ENCODE measurements around the gene RIOX2. TPM values are rescaled to one million over a fixed set of nuclear protein-coding genes. Genes with fewer than 3 reads are reported as not detected.

Gene RIOX2
- total and polyA plus RNA-seq, 2 of the 8 experiments (the other 6 are each of a cell fraction or from before 2014, with no cell fraction given) = 3.8 to 16.4 TPM

DNA sequence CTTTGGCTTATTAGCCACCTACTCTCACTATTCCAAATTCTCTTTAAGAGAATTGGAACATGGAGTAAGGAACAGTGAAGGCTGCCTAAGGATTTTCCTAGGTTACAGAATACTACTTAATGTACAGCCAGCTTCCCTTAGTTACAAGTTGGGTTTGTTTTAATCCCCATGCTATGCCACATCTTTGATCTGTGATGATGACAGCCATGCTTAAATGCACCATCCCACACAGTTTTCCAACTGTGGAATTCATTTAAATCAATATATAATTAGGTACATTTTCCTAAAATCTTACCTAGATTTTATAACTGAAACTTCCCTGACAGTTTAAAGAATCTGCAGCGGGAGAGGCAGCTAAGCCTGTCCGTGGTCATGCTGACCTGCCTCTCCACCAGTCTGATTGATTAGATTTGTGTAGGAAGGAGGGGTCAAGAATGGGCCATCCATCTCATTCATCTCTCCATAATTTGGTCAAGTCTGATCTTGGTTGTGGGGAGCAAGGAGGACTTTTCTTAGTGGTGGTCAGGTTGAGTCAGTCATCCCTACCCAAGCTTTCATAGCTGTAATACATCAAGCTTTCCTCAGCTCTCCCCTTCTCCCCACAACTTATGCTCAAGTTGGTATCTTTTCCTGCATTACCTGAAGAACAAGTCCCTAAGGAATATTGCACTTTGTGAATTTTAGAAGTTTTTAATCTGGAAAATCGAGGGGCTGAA, 37.1 kb downstream of the RIOX2 start:
- no peak overlapping the region for H3K14ac ChIP-seq (ENCODE audit: insufficient read length)
- no peak overlapping the region for H2BK15ac ChIP-seq (ENCODE audit: low read length)
- H3K23ac ChIP-seq (ENCODE audit: insufficient read length) = no peak overlapping the region
- H4K91ac ChIP-seq (replicated peaks; ENCODE audit: insufficient read length, low read length) = no peak overlapping the region
- ChIA-PET CTCF (ENCODE audit: partially characterized antibody) (interaction anchor here (1.0 kb wide), 2 partner anchors 89 to 141 kb away, joined by 3 to 4 read pairs; no protein-coding TSS in a partner anchor), POLR2A (ENCODE audit: partially characterized antibody) (no interaction called here)
- 0 out of 8 replicates have a peak, but pooled peaks cover 0 to 3% (median 0%) of the 10 kb centered on the region in 4 experiments for H3K36me3 ChIP-seq (ENCODE audit: control insufficient read depth in 2 of 4, insufficient read depth in 4 of 4, low read length in 3 of 4)
- H3K9ac ChIP-seq (replicated peaks in 1 of 4; ENCODE audit: extremely low read depth in 1 of 4, low read depth in 3 of 4, low read length in 3 of 4) = no peak overlapping the region
- H3K9me3 ChIP-seq (ENCODE audit: insufficient read depth in 2 of 2, low read depth in 1 of 2, low read length in 1 of 2) = no peaks in the 10 kb centered on the region
- no peak overlapping the region for H2BK20ac ChIP-seq (ENCODE audit: low read length)
- no peak overlapping the region for H3K18ac ChIP-seq (ENCODE audit: extremely low read depth, low read length)
- no peak overlapping the region for H4K5ac ChIP-seq (ENCODE audit: insufficient read length, low read depth, low read length)
- FAIRE-seq = no peak
- no peak overlapping the region for H2BK12ac ChIP-seq (ENCODE audit: low read depth, low read length)
- no peak overlapping the region for H2AK5ac ChIP-seq (ENCODE audit: low read depth, low read length)
- DNase-seq (ENCODE audit: low read depth in 1 of 2, low spot score in 2 of 2) = no peak
- H3K4me1 ChIP-seq (replicated peaks in 1 of 4; ENCODE audit: control insufficient read depth in 3 of 4, insufficient read depth in 4 of 4, low read length in 3 of 4) = no peaks in the 10 kb centered on the region
- H4K8ac ChIP-seq (ENCODE audit: extremely low read depth, insufficient read depth, low read length) = no peak overlapping the region
- no peaks in the 10 kb centered on the region; the same call in 1 of the 2 replicates for H3K23me2 ChIP-seq (ENCODE audit: low read depth, low read length)
- H3K27me3 ChIP-seq (replicated peaks in 1 of 4; ENCODE audit: control insufficient read depth in 3 of 4, extremely low read depth in 1 of 4, insufficient read depth in 3 of 4, low read length in 3 of 4) = no peaks in the 10 kb centered on the region
- no peaks in the 10 kb centered on the region for H3K79me2 ChIP-seq (ENCODE audit: control insufficient read depth in 1 of 2, insufficient read depth in 2 of 2, low read length in 2 of 2)
- no peak overlapping the region for H2BK5ac ChIP-seq (ENCODE audit: low read depth, low read length)
- H3K4me3 ChIP-seq (ENCODE audit: extremely low read depth in 1 of 4, insufficient read depth in 2 of 4, low read depth in 3 of 4, low read length in 4 of 4) = no peak overlapping the region
- WGBS, 2 experiments (ENCODE audit: extremely low coverage in 1 of 2, insufficient coverage in 1 of 2, insufficient read length in 1 of 2, insufficient replicate concordance in 2 of 2, low coverage in 1 of 2, low lambda C conversion rate in 2 of 2, missing lambda C conversion rate in 1 of 2) = 96% methylated on average over 3 of the region's 3 CpGs; no CpG with 5 or more reads in 1 of the 2 experiments
- no peak overlapping the region for H3K4ac ChIP-seq (replicated peaks; ENCODE audit: insufficient read length, low read depth, low read length)
- H2BK120ac ChIP-seq (replicated peaks; ENCODE audit: low read depth, low read length) = no peak overlapping the region
- H4K20me1 ChIP-seq (replicated peaks in 1 of 2; ENCODE audit: control insufficient read depth in 1 of 2, insufficient read depth in 2 of 2, low read length in 2 of 2) = no peaks in the 10 kb centered on the region
- H3K4me2 ChIP-seq (ENCODE audit: insufficient read depth in 1 of 2, low read depth in 2 of 2, low read length in 2 of 2) = no peak overlapping the region
- no peak overlapping the region for H3K27ac ChIP-seq (ENCODE audit: low read depth, low read length)
- TF ChIP-seq KDM1A (IDR thresholded peaks at IDR 0.05; ENCODE audit: borderline replicate concordance, low read length) = no peak
- TF ChIP-seq CHD2 (IDR thresholded peaks at IDR 0.05; ENCODE audit: low read length) = no peak
- TF ChIP-seq SAP30 (IDR thresholded peaks at IDR 0.05; ENCODE audit: insufficient read depth, insufficient replicate concordance, low read length) = no peak
- TF ChIP-seq CBX8 (IDR thresholded peaks at IDR 0.05; ENCODE audit: borderline replicate concordance, low read depth, low read length) = no peak
- TF ChIP-seq POLR2A (IDR thresholded peaks at IDR 0.05; ENCODE audit: control extremely low read depth in 1 of 2, low read depth in 2 of 2, low read length in 2 of 2) = no peak
- no peak for TF ChIP-seq CBX5 (IDR thresholded peaks at IDR 0.05; ENCODE audit: low read depth, low read length)
- no peak overlapping the region for H3K56ac ChIP-seq (replicated peaks; ENCODE audit: insufficient read length, low read depth, low read length)
- no peak overlapping the region for H2AFZ ChIP-seq (ENCODE audit: low read length)
- no peaks in the 10 kb centered on the region for H3K79me1 ChIP-seq (ENCODE audit: low read depth, low read length)
